ENCODE results near the gene GPC3. TPM values are rescaled to one million over a fixed set of nuclear protein-coding genes. Genes with fewer than 3 reads are reported as not detected.
A peak's percentile ranks its signal among the peaks of the same experiment; 100 is the strongest.

GPC3 gene
- total RNA-seq, 6 donors from 2014 or later: 9.4 to 111 (median 57.6) TPM

DNA sequence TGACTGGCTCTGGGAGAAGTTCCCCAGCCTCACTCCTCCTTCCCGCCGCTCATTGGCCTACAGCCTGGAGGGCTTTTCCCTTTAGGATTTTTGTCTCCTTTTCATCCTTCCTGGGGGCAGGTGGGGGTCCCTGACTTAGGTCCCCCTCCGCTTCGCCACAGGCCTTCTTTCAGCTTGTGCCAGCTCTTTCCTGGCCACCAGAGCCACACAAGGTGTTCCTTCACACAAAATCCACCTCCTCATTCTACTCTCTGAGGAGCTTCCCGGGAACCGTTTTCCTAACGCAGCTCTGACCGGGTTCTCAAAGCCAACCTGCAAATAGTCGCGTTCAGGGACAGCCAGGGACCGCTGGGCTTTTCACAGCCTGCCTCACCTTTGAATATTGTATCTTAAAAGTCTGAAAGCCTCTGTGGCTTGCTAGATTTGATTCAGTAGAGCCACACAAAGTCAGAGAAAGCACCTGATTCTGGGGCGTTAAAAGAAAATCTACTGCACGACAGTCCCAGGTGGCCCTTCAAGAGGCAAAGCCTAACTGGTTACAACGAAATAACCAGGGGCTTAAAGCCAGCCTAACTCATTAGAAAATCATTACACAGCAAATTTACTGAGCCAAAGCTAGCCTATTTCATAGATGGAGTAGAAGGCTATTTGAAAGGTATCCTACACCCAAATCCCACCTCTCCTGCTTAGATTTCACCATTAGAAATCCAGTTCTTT lies 731 bp upstream of the GPC3 start:
- WGBS, 2 donors: 2 to 45% methylated on average over 11 to 14 of the region's 14 CpGs
- Histone ChIP-seq H3K9me3 (no peaks in the 10 kb centered on the region), H3K27me3 (peaks cover 0 to 5% (median 0%) of the 10 kb centered on the region in 4 donors), H3K4me3 (peak overlapping the region in 3 of 4 donors; percentile 41 to 46 (median 43)), H3K4me1 (peaks cover 0 to 6% (median 1%) of the 10 kb centered on the region in 4 donors), H3K36me3 (no peaks in the 10 kb centered on the region), H3K27ac (no peak overlapping the region)
- DNase-seq (no peak), ATAC-seq (ENCODE audit: low FRiP score in 2 of 2) (no peak)
- TF ChIP-seq POLR2AphosphoS5 (IDR thresholded peaks at IDR 0.05) (no peak), POLR2A (IDR thresholded peaks at IDR 0.05) (no peak), EP300 (IDR thresholded peaks at IDR 0.05) (no peak)
- TF ChIP-seq, protein P1, sequence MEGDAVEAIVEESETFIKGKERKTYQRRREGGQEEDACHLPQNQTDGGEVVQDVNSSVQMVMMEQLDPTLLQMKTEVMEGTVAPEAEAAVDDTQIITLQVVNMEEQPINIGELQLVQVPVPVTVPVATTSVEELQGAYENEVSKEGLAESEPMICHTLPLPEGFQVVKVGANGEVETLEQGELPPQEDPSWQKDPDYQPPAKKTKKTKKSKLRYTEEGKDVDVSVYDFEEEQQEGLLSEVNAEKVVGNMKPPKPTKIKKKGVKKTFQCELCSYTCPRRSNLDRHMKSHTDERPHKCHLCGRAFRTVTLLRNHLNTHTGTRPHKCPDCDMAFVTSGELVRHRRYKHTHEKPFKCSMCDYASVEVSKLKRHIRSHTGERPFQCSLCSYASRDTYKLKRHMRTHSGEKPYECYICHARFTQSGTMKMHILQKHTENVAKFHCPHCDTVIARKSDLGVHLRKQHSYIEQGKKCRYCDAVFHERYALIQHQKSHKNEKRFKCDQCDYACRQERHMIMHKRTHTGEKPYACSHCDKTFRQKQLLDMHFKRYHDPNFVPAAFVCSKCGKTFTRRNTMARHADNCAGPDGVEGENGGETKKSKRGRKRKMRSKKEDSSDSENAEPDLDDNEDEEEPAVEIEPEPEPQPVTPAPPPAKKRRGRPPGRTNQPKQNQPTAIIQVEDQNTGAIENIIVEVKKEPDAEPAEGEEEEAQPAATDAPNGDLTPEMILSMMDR (IDR thresholded peaks at IDR 0.05): no peak

DNA sequence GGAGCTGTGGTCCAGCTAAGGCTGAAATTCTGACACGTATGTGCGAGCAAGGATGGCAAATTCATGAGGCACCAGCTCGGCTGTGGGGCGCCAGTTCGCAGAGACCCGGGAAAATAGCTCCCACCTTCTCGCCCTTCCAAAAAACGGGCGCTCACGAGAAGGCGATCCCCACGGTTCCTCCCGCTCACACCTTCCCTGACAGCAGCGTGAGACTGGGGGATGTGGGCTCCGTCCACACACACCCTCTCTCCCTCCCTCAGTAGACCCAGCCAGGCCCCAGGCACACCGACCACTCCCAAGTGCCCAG lies 584 bp downstream of the GPC3 start:
- ATAC-seq (ENCODE audit: low FRiP score in 2 of 2) (peak; percentile 13 to 29), DNase-seq (no peak)
- Histone ChIP-seq H3K4me3 (peak overlapping the region in 3 of 4 donors; percentile 41 to 46 (median 43)), H3K27ac (peak overlapping the region in 1 of 4 donors; percentile 30), H3K9me3 (no peaks in the 10 kb centered on the region), H3K36me3 (no peaks in the 10 kb centered on the region), H3K4me1 (peaks cover 0 to 6% (median 1%) of the 10 kb centered on the region in 4 donors), H3K27me3 (peaks cover 0 to 5% (median 0%) of the 10 kb centered on the region in 4 donors)
- WGBS, 2 donors: 36% methylated on average over 15 of the region's 16 CpGs; no CpG with 5 or more reads in 1 of the 2 donors
- TF ChIP-seq POLR2AphosphoS5 (IDR thresholded peaks at IDR 0.05): no peak
- no peak for TF ChIP-seq EP300 (IDR thresholded peaks at IDR 0.05)
- TF ChIP-seq, protein P1 (IDR thresholded peaks at IDR 0.05): no peak
- no peak for TF ChIP-seq POLR2A (IDR thresholded peaks at IDR 0.05)

DNA sequence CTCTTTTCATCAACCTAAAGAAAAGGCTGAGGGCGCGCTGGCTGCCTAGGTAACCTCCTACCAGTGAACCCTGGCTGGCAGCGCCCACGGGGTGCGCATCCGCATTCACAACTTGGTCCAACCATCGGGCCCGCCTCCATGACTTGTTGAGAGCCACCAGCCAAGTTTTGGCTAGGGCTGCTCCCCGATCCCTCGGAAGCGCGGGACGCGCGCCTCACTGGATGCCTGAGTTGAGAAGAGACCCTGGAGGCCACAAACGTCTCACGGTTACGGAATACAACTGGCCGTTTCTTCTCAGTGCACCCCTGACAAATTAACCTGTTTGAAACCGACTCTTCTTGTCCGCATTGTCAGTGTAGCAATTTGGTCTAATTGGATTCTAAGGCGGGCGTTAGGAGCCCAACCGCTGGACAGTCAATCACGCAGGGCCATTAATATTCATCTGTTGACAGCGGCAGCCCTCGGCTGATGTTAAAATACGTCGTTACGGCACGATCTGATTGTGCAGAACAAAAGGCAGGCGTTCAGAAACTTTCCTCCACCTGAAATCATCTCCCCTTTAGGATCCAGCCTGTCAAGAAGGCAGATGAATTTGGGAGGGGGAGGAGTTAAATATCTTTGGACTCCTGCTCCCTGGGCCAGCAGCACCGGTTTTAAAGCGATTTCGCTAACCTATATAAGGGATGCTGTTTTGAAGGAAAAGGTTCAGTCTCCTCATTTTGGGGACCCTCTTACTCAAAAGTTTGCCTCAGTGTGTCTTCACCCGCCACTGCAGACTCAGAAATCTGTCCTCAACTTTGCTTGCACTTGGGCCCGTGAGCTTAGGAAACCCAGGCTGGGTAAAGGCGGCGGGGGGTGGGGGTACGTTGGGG lies 1.2 kb downstream of the GPC3 start:
- Histone ChIP-seq H3K4me1 (peaks cover 0 to 6% (median 1%) of the 10 kb centered on the region in 4 donors), H3K27ac (peak overlapping the region in 1 of 4 donors; percentile 30), H3K9me3 (no peaks in the 10 kb centered on the region), H3K36me3 (no peaks in the 10 kb centered on the region), H3K4me3 (peak overlapping the region in 3 of 4 donors; percentile 41 to 46 (median 43)), H3K27me3 (peaks cover 0 to 5% (median 0%) of the 10 kb centered on the region in 4 donors)
- DNase-seq: peak in 1 of 2 donors; percentile 52
- ATAC-seq (ENCODE audit: low FRiP score in 2 of 2): no peak
- TF ChIP-seq EP300 (IDR thresholded peaks at IDR 0.05) (no peak), POLR2AphosphoS5 (IDR thresholded peaks at IDR 0.05) (no peak), POLR2A (IDR thresholded peaks at IDR 0.05) (no peak)
- TF ChIP-seq, protein P1 (IDR thresholded peaks at IDR 0.05): no peak
- 31 to 36% methylated on average over 7 to 40 of the region's 40 CpGs for WGBS, 2 donors

DNA sequence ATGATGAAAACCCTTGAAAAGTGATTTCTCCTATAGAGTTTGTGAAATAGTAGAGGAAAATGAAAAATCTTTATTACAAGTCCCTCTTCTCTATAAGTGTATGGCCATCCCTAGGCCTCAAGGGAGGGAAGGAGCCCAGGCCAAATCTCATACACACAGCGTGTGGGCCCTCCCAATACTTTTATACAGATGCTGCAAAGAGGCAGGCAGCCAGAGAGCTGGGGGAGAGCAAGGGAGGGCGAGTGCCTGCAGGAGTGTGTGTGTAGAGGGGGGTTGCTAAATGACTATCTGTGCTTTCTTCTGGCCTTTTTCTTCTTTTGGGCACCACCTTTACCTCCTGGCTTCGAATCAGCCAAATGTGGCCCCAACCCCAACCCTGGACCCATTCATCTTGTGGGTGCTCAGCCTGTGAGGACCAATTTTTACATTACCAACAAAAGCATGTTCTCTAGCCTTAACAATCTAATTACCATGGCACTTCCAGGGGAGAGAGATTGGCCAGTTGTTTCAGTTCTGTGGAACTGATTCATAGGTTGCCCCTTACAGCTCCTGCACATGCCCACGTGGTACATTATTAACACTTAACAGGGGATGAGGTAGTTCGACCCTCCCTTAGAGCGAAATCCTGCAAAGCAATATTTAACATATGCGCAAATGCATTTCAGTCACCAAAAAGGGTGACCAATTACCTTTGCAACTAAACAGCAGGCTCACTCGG lies 2.0 kb downstream of the GPC3 start:
- WGBS, 2 donors: 42 to 69% methylated on average over 7 to 8 of the region's 8 CpGs

More for the DNA sequence above, 2.0 kb downstream of the GPC3 start:
- Histone ChIP-seq H3K36me3 (no peaks in the 10 kb centered on the region), H3K27ac (no peak overlapping the region), H3K9me3 (no peaks in the 10 kb centered on the region), H3K4me3 (peak overlapping the region in 2 of 4 donors; percentile 43 to 46), H3K27me3 (peaks cover 0 to 5% (median 0%) of the 10 kb centered on the region in 4 donors), H3K4me1 (peaks cover 0 to 6% (median 1%) of the 10 kb centered on the region in 4 donors)
- TF ChIP-seq EP300 (IDR thresholded peaks at IDR 0.05) (no peak), POLR2AphosphoS5 (IDR thresholded peaks at IDR 0.05) (no peak), POLR2A (IDR thresholded peaks at IDR 0.05) (no peak)
- TF ChIP-seq, protein P1 (IDR thresholded peaks at IDR 0.05): no peak
- ATAC-seq (ENCODE audit: low FRiP score in 2 of 2) (no peak), DNase-seq (no peak)
